CD14-positive monocyte (primary cell): ENCODE data around the gene EIF4H. TPM values are rescaled to one million over a fixed set of nuclear protein-coding genes. Genes with fewer than 3 reads are reported as not detected.

ENCODE experiments used
- DNase-seq, 3 donors: peaks; one replicate each; pipeline ENCODE4 v3.0.0-alpha.2; 2011 to 2022
- H2AFZ ChIP-seq: 2 replicates; pipeline ENCODE4 v1.6.0; 2012; ENCODE audit warnings: mild to moderate bottlenecking, low read depth, low read length, inconsistent platforms; ENCODE audit not compliant: insufficient read depth, poor library complexity, severe bottlenecking
- H3K27ac ChIP-seq, 2 donors: 1 replicate in 1 of 2; 2 replicates in 1 of 2; pipeline ENCODE4 v1.5.1; 2012 to 2013; ENCODE audit warnings: low read length in 2 of 2, control low read depth in 1 of 2, inconsistent platforms in 1 of 2, low read depth in 1 of 2, mild to moderate bottlenecking in 1 of 2
- H3K27me3 ChIP-seq, 2 donors: one replicate each; pipeline versions ENCODE4 v1.6.0 to v1.6.1; 2011 to 2013; ENCODE audit warnings: low read length in 2 of 2; ENCODE audit not compliant: control insufficient read depth in 2 of 2, insufficient read depth in 2 of 2
- H3K36me3 ChIP-seq, 2 donors: replicated peaks in 1 of 2; 1 replicate in 1 of 2; 2 replicates in 1 of 2; pipeline versions ENCODE4 v1.5.1 to v1.6.1; 2012 to 2013; ENCODE audit warnings: low read length in 2 of 2, control low read depth in 1 of 2, inconsistent platforms in 1 of 2, mild to moderate bottlenecking in 1 of 2; ENCODE audit not compliant: insufficient read depth in 2 of 2, control insufficient read depth in 1 of 2
- H3K4me1 ChIP-seq, 2 donors: 1 replicate in 1 of 2; 2 replicates in 1 of 2; pipeline versions ENCODE4 v1.5.1 to v1.6.1; 2012 to 2013; ENCODE audit warnings: low read length in 2 of 2, control low read depth in 1 of 2, inconsistent platforms in 1 of 2, mild to moderate bottlenecking in 1 of 2, moderate library complexity in 1 of 2; ENCODE audit not compliant: insufficient read depth in 2 of 2, control insufficient read depth in 1 of 2
- H3K4me2 ChIP-seq: replicated peaks from 2 replicates; pipeline ENCODE3; 2012; ENCODE audit warnings: low read length, moderate library complexity, mild to moderate bottlenecking; ENCODE audit not compliant: poor library complexity, severe bottlenecking; ENCODE audit errors: extremely low read depth
- H3K4me3 ChIP-seq, 3 experiments: fragments of 200-600 bp in 1 of 3; sonication (generic) in 1 of 3; replicated peaks in 1 of 3; 1 replicate in 2 of 3; 2 replicates in 1 of 3; pipeline ENCODE4 v1.5.1; 2011 to 2013; ENCODE audit warnings: low read length in 3 of 3, mild to moderate bottlenecking in 3 of 3, control low read depth in 2 of 3, low read depth in 2 of 3, inconsistent platforms in 1 of 3, moderate library complexity in 1 of 3
- H3K79me2 ChIP-seq: 2 replicates; pipeline ENCODE4 v1.6.0; 2012; ENCODE audit warnings: mild to moderate bottlenecking, control low read depth, inconsistent platforms, low read length, moderate library complexity; ENCODE audit not compliant: insufficient read depth
- H3K9ac ChIP-seq: 2 replicates; pipeline ENCODE4 v1.6.0; 2017; ENCODE audit warnings: low read length, mild to moderate bottlenecking; ENCODE audit not compliant: insufficient read depth, poor library complexity, severe bottlenecking
- H3K9me3 ChIP-seq, 2 donors: replicated peaks in 1 of 2; 1 replicate in 1 of 2; 2 replicates in 1 of 2; pipeline versions ENCODE4 v1.5.1 to v1.6.1; 2012 to 2013; ENCODE audit warnings: low read length in 2 of 2, control low read depth in 1 of 2; ENCODE audit not compliant: control insufficient read depth in 1 of 2, insufficient read depth in 1 of 2
- H4K20me1 ChIP-seq: 2 replicates; pipeline ENCODE4 v1.6.0; 2012; ENCODE audit warnings: mild to moderate bottlenecking, low read length, control low read depth, moderate library complexity; ENCODE audit not compliant: insufficient read depth
- H3K27ac Mint-ChIP-seq, 7 donors: one replicate each; pipeline ENCODE4 v1.8.0; 2020; ENCODE audit warnings: mild to moderate bottlenecking in 7 of 7, mixed read lengths in 7 of 7, moderate library complexity in 6 of 7, inconsistent platforms in 2 of 7
- H3K27me3 Mint-ChIP-seq, 3 donors: one replicate each; pipeline ENCODE4 v1.8.0; 2021 to 2022; ENCODE audit warnings: low read depth in 3 of 3, mild to moderate bottlenecking in 3 of 3, mixed read lengths in 3 of 3, moderate library complexity in 3 of 3, inconsistent platforms in 1 of 3
- H3K36me3 Mint-ChIP-seq, 2 donors: one replicate each; pipeline ENCODE4 v1.8.0; 2020; ENCODE audit warnings: mixed read lengths in 2 of 2, inconsistent platforms in 1 of 2, mild to moderate bottlenecking in 1 of 2
- H3K4me1 Mint-ChIP-seq: one replicate; pipeline ENCODE4 v1.8.0; 2020; ENCODE audit warnings: mild to moderate bottlenecking, mixed read lengths
- H3K4me3 Mint-ChIP-seq, 2 donors: one replicate each; pipeline ENCODE4 v1.8.0; 2020; ENCODE audit warnings: mild to moderate bottlenecking in 2 of 2, mixed read lengths in 2 of 2, moderate library complexity in 1 of 2
- H3K9me3 Mint-ChIP-seq, 7 donors: one replicate each; pipeline ENCODE4 v1.8.0; 2020 to 2022; ENCODE audit warnings: mixed read lengths in 7 of 7, mild to moderate bottlenecking in 6 of 7, moderate library complexity in 6 of 7, inconsistent platforms in 2 of 7
- CTCF ChIP-seq: fragments of 200-600 bp; IDR thresholded peaks from one replicate; pipeline ENCODE4 v1.8.0; 2022; ENCODE audit warnings: antibody characterized with exemption, mild to moderate bottlenecking
- WGBS: methylation state at CpG from one replicate; pipeline ENCODE4 v1.1.5; 2013; ENCODE audit warnings: missing lambda C conversion rate; ENCODE audit not compliant: insufficient coverage; 5-methylcytosine and 5-hydroxymethylcytosine counted together
- intact Hi-C, 2 donors: fragments of 100-400 bp; cut with micrococcal nuclease; formaldehyde crosslinking; loops; one replicate each; pipeline versions ENCODE4 v1.15.0 to v1.15.1; 2023
- polyA plus RNA-seq, 3 donors: library from polyadenylated mRNA; depleted of rRNA in 1 of 3; unstranded in 2 of 3; stranded (reverse) in 1 of 3; fragments of 300-500 nt in 2 of 3; fragments of >200 nt in 1 of 3; fragmentation: Illumina TruSeq in 2 of 3; gene quantifications; 1 replicate in 2 of 3; 2 replicates in 1 of 3; pipeline ENCODE4 v1.2.3, GENCODE V29; 2012 to 2021

The EIF4H gene
- polyA plus RNA-seq, 3 donors = 162 to 234 (median 206) TPM

DNA sequence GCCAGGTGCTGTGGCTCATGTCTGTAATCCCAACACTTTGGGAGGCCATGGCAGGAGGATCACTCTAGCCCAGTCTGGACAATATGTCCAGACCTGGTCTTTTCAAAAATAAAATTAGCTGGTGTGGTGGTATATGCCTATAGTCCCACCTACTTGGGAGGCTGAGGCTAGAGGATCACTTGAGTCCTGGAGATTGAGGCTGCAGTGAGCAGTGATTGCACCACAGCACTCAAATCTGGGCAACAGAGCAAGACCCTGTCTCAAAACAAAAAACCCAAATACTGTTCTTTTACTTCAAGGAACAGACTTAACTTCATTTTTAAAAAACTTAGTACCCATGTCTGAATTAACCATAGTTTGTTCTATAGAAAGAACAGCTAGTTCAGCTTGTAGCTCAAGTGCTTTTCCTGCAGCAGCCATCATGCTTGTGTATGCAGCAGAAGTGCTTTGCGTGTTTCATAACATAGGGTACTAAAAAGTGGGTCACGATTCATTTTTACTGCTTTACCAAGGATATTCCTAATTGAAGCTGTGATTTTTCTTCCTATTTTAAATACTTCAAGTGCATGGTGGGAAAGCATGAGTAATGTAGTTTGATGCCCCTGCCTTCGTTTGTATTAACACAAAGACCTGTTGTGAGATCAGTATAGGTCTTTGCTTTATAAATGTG is 5.9 kb downstream of the EIF4H start:
- peaks cover 0 to 1% (median 0%) of the 10 kb centered on the region in 7 donors for H3K9me3 Mint-ChIP-seq

DNA sequence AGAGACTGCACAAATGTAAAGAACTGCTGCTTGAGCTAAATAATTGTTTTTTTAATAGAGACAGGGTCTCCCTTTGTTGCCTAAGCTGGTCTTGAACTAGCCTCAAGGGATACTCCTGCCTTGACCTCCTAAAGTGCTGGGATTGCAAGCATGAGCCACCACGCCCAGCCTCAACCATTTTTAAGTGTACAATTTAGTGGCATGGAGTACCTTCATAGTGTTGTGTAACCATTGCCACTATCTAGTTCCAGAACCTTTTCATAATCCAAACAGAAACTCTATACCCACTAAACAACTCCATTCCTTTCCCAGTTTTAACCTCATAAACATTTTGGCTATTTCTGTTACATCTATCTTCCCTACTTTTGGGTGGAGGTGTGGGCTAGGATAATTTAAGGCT is 6.7 kb downstream of the EIF4H start:
- Histone ChIP-seq H3K36me3 (peaks cover 6 to 64% of the 10 kb centered on the region in 2 donors), H3K9me3 (no peaks in the 10 kb centered on the region), H2AFZ (no peak overlapping the region), H4K20me1 (peaks cover 100% of the 10 kb centered on the region), H3K27me3 (no peaks in the 10 kb centered on the region), H3K4me3 (no peak overlapping the region), H3K9ac (no peak overlapping the region), H3K79me2 (peaks cover 100% of the 10 kb centered on the region), H3K4me1 (peaks cover 26 to 38% of the 10 kb centered on the region in 2 donors), H3K27ac (peak overlapping the region in 1 of 2 donors; percentile 52), H3K4me2 (no peak overlapping the region)
- TF ChIP-seq CTCF = no peak
- Mint-ChIP-seq H3K9me3 (peaks cover 0 to 1% (median 0%) of the 10 kb centered on the region in 7 donors), H3K4me3 (no peak overlapping the region), H3K36me3 (peaks cover 20 to 57% of the 10 kb centered on the region in 2 donors), H3K27ac (peak overlapping the region in 3 of 7 donors; percentile 16 to 69 (median 57)), H3K27me3 (no peaks in the 10 kb centered on the region), H3K4me1 (peaks cover 68% of the 10 kb centered on the region)
- WGBS = no CpG with 5 or more reads among the region's 1 CpG
- no peak for DNase-seq
- intact Hi-C loops = loop anchor here in 1 of 2 donors (5.0 kb wide), 1 partner anchor 114 kb away; no protein-coding TSS in a partner anchor

More for the DNA sequence above, 5.9 kb downstream of the EIF4H start:
- no peak overlapping the region for H2AFZ ChIP-seq
- no peak overlapping the region for H3K4me3 Mint-ChIP-seq
- no peak overlapping the region for H3K4me3 ChIP-seq
- 80% methylated on average over 1 of the region's 3 CpGs for WGBS
- peaks cover 68% of the 10 kb centered on the region for H3K4me1 Mint-ChIP-seq
- no peaks in the 10 kb centered on the region for H3K9me3 ChIP-seq
- peaks cover 5 to 61% of the 10 kb centered on the region in 2 donors for H3K36me3 ChIP-seq
- intact Hi-C loops = loop anchor here in 1 of 2 donors (5.0 kb wide), 1 partner anchor 113 kb away; no protein-coding TSS in a partner anchor
- peaks cover 29 to 38% of the 10 kb centered on the region in 2 donors for H3K4me1 ChIP-seq
- H3K27me3 ChIP-seq = no peaks in the 10 kb centered on the region
- peaks cover 99% of the 10 kb centered on the region for H4K20me1 ChIP-seq
- H3K9ac ChIP-seq = no peak overlapping the region
- no peak for TF ChIP-seq CTCF
- H3K27ac ChIP-seq = peak overlapping the region in 1 of 2 donors; percentile 52
- H3K36me3 Mint-ChIP-seq = peaks cover 20 to 54% of the 10 kb centered on the region in 2 donors
- DNase-seq = no peak
- no peaks in the 10 kb centered on the region for H3K27me3 Mint-ChIP-seq
- no peak overlapping the region for H3K4me2 ChIP-seq
- peak overlapping the region in 1 of 7 donors; percentile 69 for H3K27ac Mint-ChIP-seq
- H3K79me2 ChIP-seq = peaks cover 100% of the 10 kb centered on the region
